K562 (cell line): ENCODE results near the gene ARHGAP35. TPM values are rescaled to one million over a fixed set of nuclear protein-coding genes. Genes with fewer than 3 reads are reported as not detected.

Experiments
- ATAC-seq: fragments of 200-7000 bp; cut with Tn5 transposase; 3 replicates; pipeline ENCODE4 v1.9.1; 2020; ENCODE audit warnings: moderate library complexity
- Bru-seq: library from RNA; stranded (reverse); fragments of 400-500 nt; gene quantifications from one replicate; lab custom pipeline; 2021; lab: Mats Ljungman, UMichigan
- BruChase-seq, 2 experiments: library from RNA; stranded (reverse); fragments of 400-500 nt; gene quantifications; one replicate each; lab custom pipeline; 2021; lab: Mats Ljungman, UMichigan
- BruUV-seq: library from RNA; stranded (reverse); fragments of 400-500 nt; replicated peaks from 2 replicates; lab custom pipeline; 2021; lab: Mats Ljungman, UMichigan
- CTCF ChIA-PET: fragments of 300-600 bp; formaldehyde crosslinking; extraction: SDS; loops from one replicate; lab custom pipeline; 2021; ENCODE audit warnings: low intra/inter-chr PET ratio; lab: Yijun Ruan, JAX
- POLR2A ChIA-PET: fragments of 300-600, 350-650 bp; sonication (Branson Sonifier 250); formaldehyde crosslinking; extraction: SDS; loops from one replicate; lab custom pipeline; 2021; ENCODE audit warnings: antibody characterized with exemption, inconsistent platforms; lab: Yijun Ruan, JAX
- DNase-seq, 4 experiments: peaks; one replicate each; pipeline versions ENCODE4 v3.0.0 to v3.0.0-alpha.2; 2011 to 2018; ENCODE audit warnings: low spot score in 3 of 4, mixed read lengths in 3 of 4; ENCODE audit errors: extremely low read depth in 1 of 4
- FAIRE-seq: peaks from 2 replicates; lab custom pipeline; 2011; peaks lifted over from hg19 to GRCh38; lab: Jason Lieb, UNC
- H2AFZ ChIP-seq: 2 replicates; pipeline ENCODE4 v1.6.0; 2011; ENCODE audit warnings: low read depth, low read length, control low read depth, inconsistent platforms
- H3K27ac ChIP-seq: fragments of 200-600 bp; 3 replicates; pipeline ENCODE4 v1.8.0; 2011; ENCODE audit warnings: low read depth, mild to moderate bottlenecking, control low read depth, inconsistent platforms, low read length, moderate library complexity, mixed read lengths; ENCODE audit errors: extremely low read depth
- H3K27me3 ChIP-seq, 2 experiments: fragments of 300-600 bp in 1 of 2; 2 replicates in 1 of 2; 3 replicates in 1 of 2; pipeline versions ENCODE4 v1.6.0 to v1.8.0; 2011; ENCODE audit warnings: inconsistent platforms in 2 of 2, low read length in 2 of 2, mild to moderate bottlenecking in 1 of 2, mixed read lengths in 1 of 2, moderate library complexity in 1 of 2; ENCODE audit not compliant: control insufficient read depth in 2 of 2, insufficient read depth in 2 of 2
- H3K36me3 ChIP-seq: fragments of 300-600 bp; 3 replicates; pipeline ENCODE4 v1.8.0; 2011; ENCODE audit warnings: mild to moderate bottlenecking, low read length, inconsistent platforms; ENCODE audit not compliant: control insufficient read depth, insufficient read depth
- H3K4me1 ChIP-seq, 2 experiments: fragments of 200-600 bp in 1 of 2; replicated peaks in 1 of 2; 2 replicates in 1 of 2; 3 replicates in 1 of 2; pipeline versions ENCODE4 v1.5.1 to v1.8.0; 2011; ENCODE audit warnings: inconsistent platforms in 2 of 2, low read length in 2 of 2, mild to moderate bottlenecking in 1 of 2, mixed read lengths in 1 of 2, moderate library complexity in 1 of 2; ENCODE audit not compliant: control insufficient read depth in 2 of 2, insufficient read depth in 2 of 2
- H3K4me2 ChIP-seq: 2 replicates; pipeline ENCODE4 v1.6.1; 2011; ENCODE audit warnings: low read length, control low read depth, inconsistent platforms, mixed read lengths; ENCODE audit not compliant: insufficient read depth
- H3K4me3 ChIP-seq: fragments of 200-600 bp; sonication (generic), shearing (Covaris generic); 2 replicates; pipeline ENCODE4 v1.5.1; 2016; ENCODE audit warnings: control low read depth, inconsistent platforms
- H3K79me2 ChIP-seq: fragments of 200-600 bp; 3 replicates; pipeline ENCODE4 v1.8.0; 2011; ENCODE audit warnings: low read length, inconsistent platforms; ENCODE audit not compliant: control insufficient read depth, insufficient read depth
- H3K9ac ChIP-seq, 2 experiments: 2 replicates each; pipeline versions ENCODE4 v1.6.0 to v1.6.1; 2011; ENCODE audit warnings: low read depth in 2 of 2, low read length in 2 of 2, control low read depth in 1 of 2, inconsistent platforms in 1 of 2, mild to moderate bottlenecking in 1 of 2, mixed read lengths in 1 of 2; ENCODE audit not compliant: insufficient read depth in 1 of 2
- H3K9me1 ChIP-seq: one replicate; pipeline ENCODE4 v1.6.0; 2011; ENCODE audit warnings: inconsistent platforms, mild to moderate bottlenecking, low read length, moderate library complexity; ENCODE audit not compliant: control insufficient read depth, insufficient read depth
- H3K9me3 ChIP-seq: replicated peaks from 2 replicates; pipeline ENCODE4 v1.5.1; 2011; ENCODE audit warnings: low read depth, low read length, inconsistent platforms; ENCODE audit not compliant: control insufficient read depth, insufficient read depth
- H4K20me1 ChIP-seq: replicated peaks from 2 replicates; pipeline ENCODE4 v1.6.1; 2011; ENCODE audit warnings: low read length, inconsistent platforms, mixed read lengths; ENCODE audit not compliant: control insufficient read depth, insufficient read depth
- GATAD2B ChIP-seq: fragments of 450-650 bp; IDR thresholded peaks from 2 replicates; pipeline ENCODE4 v1.6.1; 2017; ENCODE audit warnings: mild to moderate bottlenecking, borderline replicate concordance
- PTRF ChIP-seq: fragments of 450-650 bp; IDR thresholded peaks from 2 replicates; pipeline ENCODE4 v1.6.1; 2016; ENCODE audit warnings: mild to moderate bottlenecking, missing genetic modification characterization, missing compliant biosample characterization
- THAP12 ChIP-seq: fragments of 250-450 bp; sonication (Bioruptor Pico); IDR thresholded peaks from 2 replicates; pipeline ENCODE4 v1.9.0; 2021; ENCODE audit warnings: mild to moderate bottlenecking, inconsistent platforms
- ZNF133 ChIP-seq: fragments of 250-450 bp; sonication (Bioruptor Pico); IDR thresholded peaks from 2 replicates; pipeline ENCODE4 v1.4.0; 2020; ENCODE audit warnings: mild to moderate bottlenecking
- WGBS: fragments of 100-300 bp; shearing (Covaris generic); methylation state at CpG from one replicate; pipeline ENCODE4 v1.1.6; 2016; ENCODE audit warnings: low coverage, mixed read lengths; ENCODE audit not compliant: insufficient coverage; ENCODE audit errors: missing lambda C conversion rate; 5-methylcytosine and 5-hydroxymethylcytosine counted together
- in situ Hi-C: fragments of 300-500 bp; cut with MboI; formaldehyde crosslinking; loops from 4 replicates; pipeline ENCODE4 v1.15.0; 2018; ENCODE audit warnings: inconsistent platforms, mixed read lengths
- intact Hi-C: fragments of 100-400 bp; cut with micrococcal nuclease; formaldehyde crosslinking; loops from 2 replicates; pipeline ENCODE4 v1.14.2; 2022
- long read RNA-seq, 3 experiments: library from polyadenylated mRNA in 2 of 3; library from RNA in 1 of 3; unstranded in 2 of 3; stranded (forward) in 1 of 3; transcript quantifications; one replicate each; pipeline ENCODE4 v2.0.0, GENCODE V29; 2019 to 2022
- polyA minus RNA-seq, 3 experiments: library from RNA; depleted of rRNA, polyadenylated mRNA; stranded (reverse); fragments of >200 nt; gene quantifications; 2 replicates each; pipeline ENCODE4 v1.2.3, GENCODE V29; 2011
- polyA plus RNA-seq, 8 experiments: library from polyadenylated mRNA; depleted of rRNA in 4 of 8; stranded (reverse) in 5 of 8; unstranded in 3 of 8; fragments of >200 nt; fragmentation: Nextera tagmentation in 2 of 8; fragmentation: Illumina TruSeq in 1 of 8; extraction: Ambion mirVana in 2 of 8; extraction: Trizol in 1 of 8; gene quantifications; 2 replicates each; pipeline versions ENCODE4 v1.2.1 to v1.2.3, GENCODE V29; 2011 to 2014; ENCODE audit warnings: inconsistent platforms in 1 of 8, missing spikeins in 1 of 8
- total RNA-seq, 7 experiments: library from RNA; depleted of rRNA in 6 of 7; stranded (reverse); fragments of >200 nt in 6 of 7; fragmentation: Illumina TruSeq in 2 of 7; extraction: Trizol in 2 of 7; gene quantifications; 2 replicates each; pipeline versions ENCODE4 v1.2.1 to v1.2.3, GENCODE V29; 2011 to 2021; ENCODE audit warnings: low replicate concordance in 1 of 7
- TF ChIP-seq, protein P1 (sequence below): fragments of 250-450 bp; sonication (Bioruptor Pico); IDR thresholded peaks from 2 replicates; pipeline ENCODE4 v1.6.1; 2021; ENCODE audit warnings: mild to moderate bottlenecking
- TF ChIP-seq, protein P2 (sequence below): fragments of 250-450 bp; sonication (Bioruptor Pico); IDR thresholded peaks from 2 replicates; pipeline ENCODE4 v1.5.0; 2021; ENCODE audit warnings: mild to moderate bottlenecking, borderline replicate concordance

The ARHGAP35 gene
- total RNA-seq (2011; cell fraction: chromatin; rRNA removed; ENCODE audit: low replicate concordance) = 56.5 and 65.8 TPM in 2 replicates
- total RNA-seq (2011; cell fraction: nucleolus; rRNA removed) = 33.2 and 33.8 TPM in 2 replicates
- 42.5 and 45.8 TPM in 2 replicates for total RNA-seq (2011; cell fraction: nucleoplasm; rRNA removed)
- total RNA-seq (2014; rRNA removed) (10.2 and 13.8 TPM in 2 replicates), total RNA-seq (2014; rRNA removed; fragmentation: Illumina TruSeq; extraction: Trizol) (13.9 TPM in 2 replicates), total RNA-seq (2015; rRNA removed; fragmentation: Illumina TruSeq; extraction: Trizol) (16.0 and 16.2 TPM in 2 replicates), total RNA-seq (2021) (24.5 and 26.4 TPM in 2 replicates), polyA plus RNA-seq (2011; rRNA removed) (9.8 and 10.2 TPM in 2 replicates), polyA plus RNA-seq (2014; fragmentation: Illumina TruSeq; extraction: Trizol) (15.7 and 18.6 TPM in 2 replicates), polyA plus RNA-seq (2014; fragmentation: Nextera tagmentation; extraction: Ambion mirVana) (1 to 10 TPM in 1 of 2 experiments, under 1 TPM in 1; 0.27 to 1.1 TPM), polyA plus RNA-seq (2014; rRNA removed) (7.6 and 9.4 TPM in 2 replicates), polyA minus RNA-seq (2011; rRNA and poly(A)+ RNA removed) (26.2 and 28.7 TPM in 2 replicates), Bru-seq, nascent RNA (percentile 71 among the genes with signal in this experiment), BruChase-seq, experiment 1, labeled RNA remaining after a 2-hour chase (percentile 73 among the genes with signal in this experiment), BruChase-seq, experiment 2, labeled RNA remaining after a 6-hour chase (percentile 79 among the genes with signal in this experiment)
- 7.1 and 11.1 TPM in 2 replicates for polyA plus RNA-seq (2011; cell fraction: cytosol; rRNA removed)
- 10.6 and 12.9 TPM in 2 replicates for polyA plus RNA-seq (2011; cell fraction: nucleus; rRNA removed)
- 16.8 and 21.4 TPM in 2 replicates for polyA plus RNA-seq (2012)
- polyA minus RNA-seq (2011; cell fraction: cytosol; rRNA and poly(A)+ RNA removed) = 16.0 and 16.7 TPM in 2 replicates
- polyA minus RNA-seq (2011; cell fraction: nucleus; rRNA and poly(A)+ RNA removed) = 16.4 and 22.9 TPM in 2 replicates
- long read RNA-seq, experiment 1, full-length matches to known transcripts = 2 of 89 reads
- long read RNA-seq, experiment 1, partial matches to known transcripts = 84 of 89 reads
- long read RNA-seq, experiment 1, other reads (novel, unspliced or antisense) = 3 of 89 reads
- long read RNA-seq, experiment 2, full-length matches to known transcripts = 5 of 24 reads
- long read RNA-seq, experiment 2, partial matches to known transcripts = 3 of 24 reads
- long read RNA-seq, experiment 2, other reads (novel, unspliced or antisense) = 16 of 24 reads
- long read RNA-seq, experiment 3, partial matches to known transcripts = 0 of 5 reads
- long read RNA-seq, experiment 3, other reads (novel, unspliced or antisense) = 5 of 5 reads

GRCh38 chr19:46860846-46861690 lies at the start of gene ARHGAP35:
Gene ARHGAP35 (plus strand): TSS chr19:46860997. CDS start chr19:46918676, 57,679 bp downstream.
- H3K9ac ChIP-seq = peak within 1 kb of the TSS; percentile 97 to 99
- peaks cover 57% of the 10 kb centered on the region for H3K79me2 ChIP-seq
- intact Hi-C loops = loop anchor here (5.0 to 10.0 kb wide), 3 partner anchors 66 to 384 kb away; partner anchors contain the start of gene ZC3H4
- TF ChIP-seq GATAD2B = peak; percentile 86
- TF ChIP-seq, protein P1, sequence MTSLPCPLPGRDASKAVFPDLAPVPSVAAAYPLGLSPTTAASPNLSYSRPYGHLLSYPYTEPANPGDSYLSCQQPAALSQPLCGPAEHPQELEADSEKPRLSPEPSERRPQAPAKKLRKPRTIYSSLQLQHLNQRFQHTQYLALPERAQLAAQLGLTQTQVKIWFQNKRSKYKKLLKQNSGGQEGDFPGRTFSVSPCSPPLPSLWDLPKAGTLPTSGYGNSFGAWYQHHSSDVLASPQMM (CRISPR knock-in tag) = no peak
- TF ChIP-seq PTRF (tag) = no peak
- TF ChIP-seq, protein P2, sequence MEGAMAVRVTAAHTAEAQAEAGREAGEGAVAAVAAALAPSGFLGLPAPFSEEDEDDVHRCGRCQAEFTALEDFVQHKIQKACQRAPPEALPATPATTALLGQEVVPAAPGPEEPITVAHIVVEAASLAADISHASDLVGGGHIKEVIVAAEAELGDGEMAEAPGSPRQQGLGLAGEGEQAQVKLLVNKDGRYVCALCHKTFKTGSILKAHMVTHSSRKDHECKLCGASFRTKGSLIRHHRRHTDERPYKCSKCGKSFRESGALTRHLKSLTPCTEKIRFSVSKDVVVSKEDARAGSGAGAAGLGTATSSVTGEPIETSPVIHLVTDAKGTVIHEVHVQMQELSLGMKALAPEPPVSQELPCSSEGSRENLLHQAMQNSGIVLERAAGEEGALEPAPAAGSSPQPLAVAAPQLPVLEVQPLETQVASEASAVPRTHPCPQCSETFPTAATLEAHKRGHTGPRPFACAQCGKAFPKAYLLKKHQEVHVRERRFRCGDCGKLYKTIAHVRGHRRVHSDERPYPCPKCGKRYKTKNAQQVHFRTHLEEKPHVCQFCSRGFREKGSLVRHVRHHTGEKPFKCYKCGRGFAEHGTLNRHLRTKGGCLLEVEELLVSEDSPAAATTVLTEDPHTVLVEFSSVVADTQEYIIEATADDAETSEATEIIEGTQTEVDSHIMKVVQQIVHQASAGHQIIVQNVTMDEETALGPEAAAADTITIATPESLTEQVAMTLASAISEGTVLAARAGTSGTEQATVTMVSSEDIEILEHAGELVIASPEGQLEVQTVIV = no peak
- no peak for TF ChIP-seq ZNF133
- TF ChIP-seq THAP12 (CRISPR knock-in tag) = 0 out of 2 replicates have a peak, but pooled peaks have one; percentile 33

More at GRCh38 chr19:46860846-46861690, at the start of gene ARHGAP35:
- BruUV-seq = no TSS peak
- Histone ChIP-seq H3K36me3 (peaks cover 7% of the 10 kb centered on the region; the same call in 2 of the 3 replicates), H3K9me3 (no peaks in the 10 kb centered on the region), H3K4me1 (peaks cover 32 to 35% of the 10 kb centered on the region in 2 experiments; a peak in 4 of 5 replicates), H2AFZ (peak within 1 kb of the TSS; percentile 95), H3K4me2 (peak within 1 kb of the TSS; percentile 89), H3K27me3 (no peaks in the 10 kb centered on the region), H3K27ac (peak within 1 kb of the TSS; percentile 99), H4K20me1 (peaks cover 28% of the 10 kb centered on the region), H3K4me3 (peak within 1 kb of the TSS; percentile 73), H3K9me1 (no peaks in the 10 kb centered on the region)
- in situ Hi-C loops = no loop called here
- FAIRE-seq (no peak), DNase-seq (peak; percentile 85 to 94 (median 90)), ATAC-seq (peak; percentile 1)
- WGBS = 0% methylated on average over 10 of the region's 91 CpGs
- POLR2A ChIA-PET = interaction anchor here (0.6 to 2.9 kb wide), 12 partner anchors 11 to 152 kb away, joined by 3 to 11 read pairs (median 4); no protein-coding TSS in a partner anchor
- CTCF ChIA-PET = no interaction called here
